ENCODE measurements around the gene SMC4.
A peak's percentile ranks its signal among the peaks of the same experiment; 100 is the strongest.
"Not testable (repeated sequence)": the region's sequence is repeated elsewhere in the genome, so short reads cannot be mapped to it uniquely, and the experiment has no call there.

SMC4 gene

GRCh38 chr3:160446522-160447056 is 47.1 kb downstream of the SMC4 start:
- no peak for DNase-seq (ENCODE audit: low spot score)

GRCh38 chr3:160447544-160447943 is 48.1 kb downstream of the SMC4 start:
- DNase-seq (ENCODE audit: low spot score): no peak

GRCh38 chr3:160448845-160449635 is 49.6 kb downstream of the SMC4 start:
- DNase-seq (ENCODE audit: low spot score): peak; percentile 64

- peak; percentile 90 for DNase-seq (ENCODE audit: low spot score)
These were observed 50.5 kb downstream of the SMC4 start, which contains the start of gene TRIM59 for GRCh38 chr3:160449636-160450598. TRIM59 (minus strand) TSS chr3:160449786; CDS start chr3:160439183, 10,603 bp downstream.

GRCh38 chr3:160450846-160451245 is 51.4 kb downstream of the SMC4 start:
- no peak for DNase-seq (ENCODE audit: low spot score)

- no peak for DNase-seq (ENCODE audit: low spot score)
These were observed 52.2 kb downstream of the SMC4 start for GRCh38 chr3:160451602-160452001.

- not testable (repeated sequence) for DNase-seq (ENCODE audit: low spot score)
These were observed 52.8 kb downstream of the SMC4 start for GRCh38 chr3:160452251-160452650.

- DNase-seq (ENCODE audit: low spot score): no peak
These were observed 55.5 kb downstream of the SMC4 start for GRCh38 chr3:160454995-160455394.

- DNase-seq (ENCODE audit: low spot score): no peak
These were observed 56.4 kb downstream of the SMC4 start for GRCh38 chr3:160455846-160456245.

- no peak for DNase-seq (ENCODE audit: low spot score)
These were observed 58.7 kb downstream of the SMC4 start for GRCh38 chr3:160458151-160458550.

- DNase-seq (ENCODE audit: low spot score): no peak
These were observed 60.1 kb downstream of the SMC4 start for GRCh38 chr3:160459450-160459970.

GRCh38 chr3:160460033-160460432 is 60.6 kb downstream of the SMC4 start:
- DNase-seq (ENCODE audit: low spot score): no peak

- DNase-seq (ENCODE audit: low spot score): no peak
These were observed 64.9 kb downstream of the SMC4 start for GRCh38 chr3:160464321-160464720.

- no peak for DNase-seq (ENCODE audit: low spot score)
These were observed 65.5 kb downstream of the SMC4 start for GRCh38 chr3:160464971-160465370.

- DNase-seq (ENCODE audit: low spot score): no peak
These were observed 70.7 kb downstream of the SMC4 start for GRCh38 chr3:160470181-160470580.

- DNase-seq (ENCODE audit: low spot score): no peak
These were observed 72.4 kb downstream of the SMC4 start for GRCh38 chr3:160471892-160472291.

- DNase-seq (ENCODE audit: low spot score): no peak
These were observed 72.9 kb downstream of the SMC4 start for GRCh38 chr3:160472344-160472743.

GRCh38 chr3:160473221-160473620 is 73.8 kb downstream of the SMC4 start:
- no peak for DNase-seq (ENCODE audit: low spot score)

GRCh38 chr3:160473978-160474377 is 74.5 kb downstream of the SMC4 start:
- DNase-seq (ENCODE audit: low spot score): no peak

- DNase-seq (ENCODE audit: low spot score): no peak
These were observed 75.0 kb downstream of the SMC4 start for GRCh38 chr3:160474416-160474838.

GRCh38 chr3:160475153-160475552 is 75.7 kb downstream of the SMC4 start:
- no peak for DNase-seq (ENCODE audit: low spot score)

GRCh38 chr3:160475884-160476283 is 76.4 kb downstream of the SMC4 start:
- no peak for DNase-seq (ENCODE audit: low spot score)
